ENCODE results near the gene CNGA1. TPM values are rescaled to one million over a fixed set of nuclear protein-coding genes. Genes with fewer than 3 reads are reported as not detected.

Gene CNGA1
- under 1 TPM in 1 of 2 donors, not detected in 1; 0.28 TPM for total RNA-seq

DNA sequence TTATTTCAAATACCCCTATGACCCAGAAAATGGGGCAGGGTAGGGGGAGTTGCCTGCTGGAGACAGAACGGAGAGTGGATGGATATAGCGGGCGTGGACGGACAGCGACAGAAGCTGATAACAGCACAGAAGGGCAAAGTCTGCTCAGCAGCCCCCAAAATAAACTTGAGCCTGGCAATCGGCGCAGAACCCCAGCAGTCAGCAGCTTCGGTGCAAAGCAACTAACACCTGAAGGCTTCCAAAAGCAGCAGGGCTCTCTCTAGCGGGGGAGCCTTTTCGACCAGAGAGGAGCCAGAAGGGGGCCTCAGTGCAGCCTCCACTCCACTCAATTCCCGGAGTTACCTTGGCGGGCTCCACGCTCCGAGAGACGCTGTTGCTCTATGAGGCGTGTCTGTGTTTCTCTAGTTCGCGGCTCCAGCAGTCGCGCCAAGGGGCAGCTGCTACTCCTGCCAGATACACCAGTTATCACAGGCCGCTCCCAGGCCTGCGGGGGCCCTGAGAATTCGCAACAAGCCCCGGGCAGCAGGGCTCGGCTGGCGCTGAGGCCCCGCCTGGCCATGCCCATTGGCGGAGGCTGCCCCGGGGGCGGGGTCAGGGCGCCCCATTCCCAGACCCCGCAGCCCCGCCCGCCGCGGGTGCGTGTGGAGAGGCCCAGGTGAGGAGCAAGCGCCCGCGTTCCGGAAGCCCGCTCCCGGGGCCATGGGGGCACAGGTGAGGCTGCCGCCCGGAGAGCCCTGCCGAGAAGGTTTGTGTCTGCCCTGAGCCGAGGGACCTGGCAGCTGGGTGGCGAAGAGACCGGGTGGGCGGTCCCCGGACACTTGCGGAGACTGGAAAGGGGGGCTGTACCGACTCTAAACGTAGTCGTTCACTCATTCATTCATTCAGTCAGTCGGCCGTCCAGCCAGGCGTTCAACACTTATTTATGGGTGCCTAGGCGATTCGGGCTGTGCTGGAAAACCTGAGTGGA lies at the start of gene CNGA1, which contains the start of gene NIPAL1:
CNGA1 (minus strand) TSS at position 541 of the 967 bp plus-strand sequence. CDS start 63,992 bp downstream, outside the sequence.
NIPAL1 (plus strand) TSS at position 632 of the 967 bp plus-strand sequence; CDS start at position 700, 68 bp downstream.
- TF ChIP-seq, protein P1, sequence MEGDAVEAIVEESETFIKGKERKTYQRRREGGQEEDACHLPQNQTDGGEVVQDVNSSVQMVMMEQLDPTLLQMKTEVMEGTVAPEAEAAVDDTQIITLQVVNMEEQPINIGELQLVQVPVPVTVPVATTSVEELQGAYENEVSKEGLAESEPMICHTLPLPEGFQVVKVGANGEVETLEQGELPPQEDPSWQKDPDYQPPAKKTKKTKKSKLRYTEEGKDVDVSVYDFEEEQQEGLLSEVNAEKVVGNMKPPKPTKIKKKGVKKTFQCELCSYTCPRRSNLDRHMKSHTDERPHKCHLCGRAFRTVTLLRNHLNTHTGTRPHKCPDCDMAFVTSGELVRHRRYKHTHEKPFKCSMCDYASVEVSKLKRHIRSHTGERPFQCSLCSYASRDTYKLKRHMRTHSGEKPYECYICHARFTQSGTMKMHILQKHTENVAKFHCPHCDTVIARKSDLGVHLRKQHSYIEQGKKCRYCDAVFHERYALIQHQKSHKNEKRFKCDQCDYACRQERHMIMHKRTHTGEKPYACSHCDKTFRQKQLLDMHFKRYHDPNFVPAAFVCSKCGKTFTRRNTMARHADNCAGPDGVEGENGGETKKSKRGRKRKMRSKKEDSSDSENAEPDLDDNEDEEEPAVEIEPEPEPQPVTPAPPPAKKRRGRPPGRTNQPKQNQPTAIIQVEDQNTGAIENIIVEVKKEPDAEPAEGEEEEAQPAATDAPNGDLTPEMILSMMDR (IDR thresholded peaks at IDR 0.05) = peak; percentile 18
- DNase-seq (ENCODE audit: low spot score) (peak; percentile 10), ATAC-seq (ENCODE audit: insufficient number of reproducible peaks, low FRiP score, low read depth) (no peak)
- no peak within 1 kb of the TSS for H3K27ac ChIP-seq
- no peaks in the 10 kb centered on the region for H3K9me3 ChIP-seq
- no peaks in the 10 kb centered on the region for H3K36me3 ChIP-seq
- peak within 1 kb of the TSS; percentile 86 for H3K4me3 ChIP-seq
- no peaks in the 10 kb centered on the region for H3K27me3 ChIP-seq (replicated peaks; ENCODE audit: insufficient read depth)
- H3K4me1 ChIP-seq (ENCODE audit: control insufficient read depth in 1 of 2, low read depth in 2 of 2) = peaks cover 4% of the 10 kb centered on the region in 2 donors

DNA sequence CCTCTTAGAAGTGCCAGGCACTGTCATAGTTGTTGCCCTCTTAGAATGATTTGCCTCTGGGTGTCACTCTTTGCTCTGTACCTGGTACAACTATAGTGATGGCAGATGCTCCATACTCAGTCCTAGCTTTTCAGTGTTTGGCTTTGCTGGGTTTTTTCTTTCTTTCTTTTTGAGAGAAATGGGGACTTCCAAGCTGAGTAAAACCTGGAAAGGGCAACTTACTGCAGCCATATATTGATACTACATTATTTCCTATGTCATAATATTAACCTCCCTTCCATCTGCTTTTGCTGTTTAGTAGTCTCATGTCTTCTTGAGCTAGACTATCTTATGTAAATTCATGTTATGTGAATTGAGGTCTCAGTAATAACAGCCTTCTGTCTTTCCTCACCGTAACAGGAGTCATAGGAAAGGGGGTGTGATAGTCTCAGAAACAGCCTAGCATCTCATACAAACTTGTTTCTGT lies 49.1 kb upstream of the CNGA1 start:
- ATAC-seq (ENCODE audit: insufficient number of reproducible peaks, low FRiP score, low read depth) (no peak), DNase-seq (ENCODE audit: low spot score) (no peak)
- TF ChIP-seq, protein P1 (IDR thresholded peaks at IDR 0.05) = no peak
- no peaks in the 10 kb centered on the region for H3K27me3 ChIP-seq (replicated peaks; ENCODE audit: insufficient read depth)
- no peak overlapping the region for H3K4me3 ChIP-seq
- no peaks in the 10 kb centered on the region for H3K9me3 ChIP-seq
- H3K36me3 ChIP-seq = no peaks in the 10 kb centered on the region
- H3K4me1 ChIP-seq (ENCODE audit: control insufficient read depth in 1 of 2, low read depth in 2 of 2) = no peaks in the 10 kb centered on the region
- no peak overlapping the region for H3K27ac ChIP-seq

DNA sequence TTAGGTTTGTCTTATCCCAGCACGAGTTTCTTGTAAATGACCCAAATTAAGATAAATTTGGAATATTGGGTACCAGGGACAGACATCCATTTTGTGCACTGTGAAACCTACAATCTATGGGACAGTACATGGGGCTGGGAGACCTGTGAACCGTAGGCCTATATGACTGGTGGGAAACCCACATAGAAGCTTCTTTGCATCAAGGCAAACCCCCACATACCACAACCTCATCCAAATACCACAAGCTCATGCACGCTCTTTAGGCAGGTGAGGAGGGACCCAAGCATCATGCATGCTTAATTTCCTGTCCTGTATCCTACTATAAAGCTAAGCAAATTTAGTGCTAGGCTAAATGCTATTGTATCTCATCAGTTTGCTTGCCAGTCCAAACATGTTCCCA lies 47.9 kb upstream of the CNGA1 start:
- no peak for DNase-seq (ENCODE audit: low spot score)
- TF ChIP-seq, protein P1 (IDR thresholded peaks at IDR 0.05) = no peak

DNA sequence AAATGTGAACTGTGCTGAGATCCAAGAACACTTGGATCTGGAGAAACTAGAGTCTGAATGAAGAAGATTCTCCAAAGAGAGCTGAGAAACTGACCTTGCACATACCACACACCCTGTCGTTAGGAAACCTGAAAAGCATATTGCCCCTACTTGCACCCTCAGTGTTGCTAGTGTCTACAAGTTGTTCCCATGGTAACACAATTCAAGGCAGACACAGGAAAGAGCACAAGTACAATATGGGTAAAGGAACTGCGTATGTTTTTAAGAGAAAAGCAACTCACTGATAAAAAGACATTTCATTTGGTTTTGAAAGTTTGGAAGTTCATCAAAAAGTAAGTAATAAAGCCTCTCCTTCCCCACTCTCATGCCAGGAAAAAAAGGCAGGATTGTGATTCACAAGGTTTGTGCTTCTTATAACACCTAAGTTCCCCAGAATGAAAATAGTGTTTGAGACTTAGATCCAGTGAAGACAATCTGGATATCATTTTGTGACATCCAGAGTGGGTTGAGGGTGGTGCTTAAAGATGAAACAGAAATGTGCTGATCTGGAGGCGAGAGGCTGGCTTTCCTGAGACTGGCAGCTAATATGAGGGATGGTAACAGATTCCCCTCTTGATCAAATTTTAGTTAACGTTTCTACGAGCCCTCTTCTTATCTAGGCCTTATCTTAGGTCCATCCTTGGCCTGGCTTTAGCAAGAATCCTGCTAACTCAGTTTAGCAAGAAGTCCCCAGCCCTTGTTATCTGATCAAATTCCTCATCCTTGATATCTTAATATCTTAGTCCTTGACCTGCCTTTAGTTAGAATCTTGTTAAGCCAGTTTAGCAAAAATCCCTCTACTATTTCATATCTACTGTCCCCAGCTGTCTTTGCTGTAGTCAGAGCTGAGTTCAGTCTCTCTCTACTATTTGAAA lies 42.4 kb upstream of the CNGA1 start:
- Histone ChIP-seq H3K4me3 (no peak overlapping the region), H3K4me1 (ENCODE audit: control insufficient read depth in 1 of 2, low read depth in 2 of 2) (no peaks in the 10 kb centered on the region), H3K27me3 (replicated peaks; ENCODE audit: insufficient read depth) (no peaks in the 10 kb centered on the region), H3K9me3 (no peaks in the 10 kb centered on the region), H3K36me3 (no peaks in the 10 kb centered on the region), H3K27ac (no peak overlapping the region)
- DNase-seq (ENCODE audit: low spot score) (no peak), ATAC-seq (ENCODE audit: insufficient number of reproducible peaks, low FRiP score, low read depth) (no peak)
- TF ChIP-seq, protein P1 (IDR thresholded peaks at IDR 0.05) = no peak

More for the DNA sequence above, 47.9 kb upstream of the CNGA1 start:
- Histone ChIP-seq H3K4me3 (no peak overlapping the region), H3K4me1 (ENCODE audit: control insufficient read depth in 1 of 2, low read depth in 2 of 2) (no peaks in the 10 kb centered on the region), H3K36me3 (no peaks in the 10 kb centered on the region), H3K27me3 (replicated peaks; ENCODE audit: insufficient read depth) (no peaks in the 10 kb centered on the region), H3K9me3 (no peaks in the 10 kb centered on the region), H3K27ac (no peak overlapping the region)
- no peak for ATAC-seq (ENCODE audit: insufficient number of reproducible peaks, low FRiP score, low read depth)

All from thoracic aorta (tissue), 2 donors.